Measurements from ENCODE around the gene MALRD1.

MALRD1 gene

GRCh38 chr10:19256331-19256730 lies 207.7 kb downstream of the MALRD1 start:
- no peak for TF ChIP-seq SIN3A (IDR thresholded peaks at IDR 0.05; ENCODE audit: borderline replicate concordance, insufficient read depth, low read length)
- no peak for TF ChIP-seq TAF1 (IDR thresholded peaks at IDR 0.05; ENCODE audit: borderline replicate concordance, insufficient read depth, low read length)
- no peak for TF ChIP-seq POLR2AphosphoS5 (IDR thresholded peaks at IDR 0.05; ENCODE audit: low read depth, low read length)
- TF ChIP-seq FOXP2 (optimal IDR thresholded peaks at IDR 0.05; ENCODE audit: borderline replicate concordance, extremely low read depth, extremely low read length, insufficient read depth), result no peak
- TF ChIP-seq, protein P1, sequence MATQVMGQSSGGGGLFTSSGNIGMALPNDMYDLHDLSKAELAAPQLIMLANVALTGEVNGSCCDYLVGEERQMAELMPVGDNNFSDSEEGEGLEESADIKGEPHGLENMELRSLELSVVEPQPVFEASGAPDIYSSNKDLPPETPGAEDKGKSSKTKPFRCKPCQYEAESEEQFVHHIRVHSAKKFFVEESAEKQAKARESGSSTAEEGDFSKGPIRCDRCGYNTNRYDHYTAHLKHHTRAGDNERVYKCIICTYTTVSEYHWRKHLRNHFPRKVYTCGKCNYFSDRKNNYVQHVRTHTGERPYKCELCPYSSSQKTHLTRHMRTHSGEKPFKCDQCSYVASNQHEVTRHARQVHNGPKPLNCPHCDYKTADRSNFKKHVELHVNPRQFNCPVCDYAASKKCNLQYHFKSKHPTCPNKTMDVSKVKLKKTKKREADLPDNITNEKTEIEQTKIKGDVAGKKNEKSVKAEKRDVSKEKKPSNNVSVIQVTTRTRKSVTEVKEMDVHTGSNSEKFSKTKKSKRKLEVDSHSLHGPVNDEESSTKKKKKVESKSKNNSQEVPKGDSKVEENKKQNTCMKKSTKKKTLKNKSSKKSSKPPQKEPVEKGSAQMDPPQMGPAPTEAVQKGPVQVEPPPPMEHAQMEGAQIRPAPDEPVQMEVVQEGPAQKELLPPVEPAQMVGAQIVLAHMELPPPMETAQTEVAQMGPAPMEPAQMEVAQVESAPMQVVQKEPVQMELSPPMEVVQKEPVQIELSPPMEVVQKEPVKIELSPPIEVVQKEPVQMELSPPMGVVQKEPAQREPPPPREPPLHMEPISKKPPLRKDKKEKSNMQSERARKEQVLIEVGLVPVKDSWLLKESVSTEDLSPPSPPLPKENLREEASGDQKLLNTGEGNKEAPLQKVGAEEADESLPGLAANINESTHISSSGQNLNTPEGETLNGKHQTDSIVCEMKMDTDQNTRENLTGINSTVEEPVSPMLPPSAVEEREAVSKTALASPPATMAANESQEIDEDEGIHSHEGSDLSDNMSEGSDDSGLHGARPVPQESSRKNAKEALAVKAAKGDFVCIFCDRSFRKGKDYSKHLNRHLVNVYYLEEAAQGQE (IDR thresholded peaks at IDR 0.05; ENCODE audit: insufficient read depth in 1 of 2, low read depth in 2 of 2, low read length in 2 of 2), result no peak

DNA sequence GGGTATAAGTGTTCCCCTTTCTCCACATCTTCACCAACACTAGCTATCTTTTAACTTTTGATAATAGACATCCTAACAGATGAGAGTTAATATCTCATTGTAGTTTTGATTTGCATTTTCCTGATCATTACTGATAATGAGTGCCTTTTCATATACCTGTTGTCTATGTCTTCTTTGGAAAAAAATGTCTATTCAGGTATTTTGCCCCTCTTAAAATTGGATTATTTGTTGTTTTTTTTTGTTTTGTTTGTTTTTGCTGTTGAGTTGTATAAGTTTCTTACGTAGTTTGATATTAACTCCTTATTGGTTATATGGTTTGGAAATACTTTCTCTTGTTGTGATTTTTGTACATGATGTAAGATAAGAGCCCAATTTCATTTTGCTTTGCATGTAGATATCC lies 214.7 kb downstream of the MALRD1 start:
- TF ChIP-seq, protein P1 (IDR thresholded peaks at IDR 0.05; ENCODE audit: insufficient read depth in 1 of 2, low read depth in 2 of 2, low read length in 2 of 2), result no peak
- TF ChIP-seq SIN3A (IDR thresholded peaks at IDR 0.05; ENCODE audit: borderline replicate concordance, insufficient read depth, low read length) (no peak), TAF1 (IDR thresholded peaks at IDR 0.05; ENCODE audit: borderline replicate concordance, insufficient read depth, low read length) (no peak), POLR2AphosphoS5 (IDR thresholded peaks at IDR 0.05; ENCODE audit: low read depth, low read length) (no peak), FOXP2 (optimal IDR thresholded peaks at IDR 0.05; ENCODE audit: borderline replicate concordance, extremely low read depth, extremely low read length, insufficient read depth) (no peak)

- TF ChIP-seq FOXP2 (optimal IDR thresholded peaks at IDR 0.05; ENCODE audit: borderline replicate concordance, extremely low read depth, extremely low read length, insufficient read depth), result no peak
- TF ChIP-seq, protein P1 (IDR thresholded peaks at IDR 0.05; ENCODE audit: insufficient read depth in 1 of 2, low read depth in 2 of 2, low read length in 2 of 2), result no peak
- no peak for TF ChIP-seq POLR2AphosphoS5 (IDR thresholded peaks at IDR 0.05; ENCODE audit: low read depth, low read length)
- TF ChIP-seq SIN3A (IDR thresholded peaks at IDR 0.05; ENCODE audit: borderline replicate concordance, insufficient read depth, low read length), result no peak
- TF ChIP-seq TAF1 (IDR thresholded peaks at IDR 0.05; ENCODE audit: borderline replicate concordance, insufficient read depth, low read length), result no peak
Measured at GRCh38 chr10:19283285-19283684, 234.7 kb downstream of the MALRD1 start.

DNA sequence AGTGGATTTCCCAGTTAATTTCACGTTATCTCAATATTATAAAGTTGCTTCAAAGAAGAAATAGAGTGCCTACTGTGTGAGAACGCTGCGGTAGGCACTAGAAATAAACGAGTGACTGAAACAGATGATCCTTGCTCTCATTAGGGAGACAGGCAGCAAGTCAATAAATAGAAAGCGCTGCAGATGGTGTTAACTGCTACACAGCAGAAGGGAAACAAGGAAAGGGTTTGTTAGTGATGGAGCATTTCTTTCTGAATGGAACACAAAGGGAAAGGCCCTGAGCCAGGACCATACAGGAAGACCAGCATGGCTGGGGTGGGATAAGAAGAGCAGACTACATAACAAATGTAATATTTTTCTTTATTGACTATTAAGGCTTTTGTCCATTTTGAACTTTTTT lies 235.2 kb downstream of the MALRD1 start:
- TF ChIP-seq TAF1 (IDR thresholded peaks at IDR 0.05; ENCODE audit: borderline replicate concordance, insufficient read depth, low read length), result no peak
- TF ChIP-seq, protein P1 (IDR thresholded peaks at IDR 0.05; ENCODE audit: insufficient read depth in 1 of 2, low read depth in 2 of 2, low read length in 2 of 2), result no peak
- TF ChIP-seq FOXP2 (optimal IDR thresholded peaks at IDR 0.05; ENCODE audit: borderline replicate concordance, extremely low read depth, extremely low read length, insufficient read depth), result no peak
- no peak for TF ChIP-seq POLR2AphosphoS5 (IDR thresholded peaks at IDR 0.05; ENCODE audit: low read depth, low read length)
- no peak for TF ChIP-seq SIN3A (IDR thresholded peaks at IDR 0.05; ENCODE audit: borderline replicate concordance, insufficient read depth, low read length)

DNA sequence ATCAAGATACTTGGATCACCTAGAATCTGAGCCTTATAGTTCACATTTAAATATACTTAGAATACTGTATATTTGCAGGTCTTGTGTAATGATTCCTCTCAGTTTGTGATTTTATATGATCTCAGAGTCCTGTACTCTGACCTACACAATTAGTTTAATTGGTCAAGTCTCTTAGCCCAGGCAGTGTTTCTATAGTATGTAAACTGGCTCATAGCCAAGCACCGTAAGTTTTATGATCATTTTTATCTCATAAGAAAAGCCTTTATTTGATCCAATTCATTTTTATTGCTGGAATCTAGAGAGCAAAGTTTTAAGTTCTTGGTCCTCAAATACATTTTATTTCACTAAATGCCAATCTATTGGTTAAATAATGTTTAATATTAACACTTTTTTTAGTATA lies 242.2 kb downstream of the MALRD1 start:
- TF ChIP-seq TAF1 (IDR thresholded peaks at IDR 0.05; ENCODE audit: borderline replicate concordance, insufficient read depth, low read length), result no peak
- TF ChIP-seq, protein P1 (IDR thresholded peaks at IDR 0.05; ENCODE audit: insufficient read depth in 1 of 2, low read depth in 2 of 2, low read length in 2 of 2), result no peak
- TF ChIP-seq SIN3A (IDR thresholded peaks at IDR 0.05; ENCODE audit: borderline replicate concordance, insufficient read depth, low read length), result no peak
- TF ChIP-seq FOXP2 (optimal IDR thresholded peaks at IDR 0.05; ENCODE audit: borderline replicate concordance, extremely low read depth, extremely low read length, insufficient read depth), result no peak
- TF ChIP-seq POLR2AphosphoS5 (IDR thresholded peaks at IDR 0.05; ENCODE audit: low read depth, low read length), result no peak

Measured in PFSK-1 (cell line).